ENCODE measurements around the gene HSPA2.

HSPA2 gene

DNA sequence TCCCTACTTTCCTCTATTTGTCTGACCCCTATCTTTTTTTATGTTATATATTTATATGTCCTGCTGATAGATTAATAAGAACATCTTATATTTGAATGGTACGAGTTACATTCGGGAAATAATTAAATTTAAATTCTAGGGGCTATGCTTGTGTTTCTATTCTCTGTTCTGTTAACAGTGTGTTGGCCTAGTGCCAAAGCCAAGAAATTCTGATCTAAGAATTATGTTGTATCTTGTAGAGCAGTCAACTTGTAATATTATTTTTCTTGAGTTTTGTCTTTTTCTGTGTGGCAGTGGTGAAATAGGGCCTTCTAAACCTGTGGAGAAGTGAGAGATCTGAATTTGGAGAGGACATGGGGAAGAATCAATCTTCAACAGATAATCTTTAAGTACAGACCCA, 9.0 kb upstream of the HSPA2 start:
- H3K4me3 ChIP-seq (ENCODE audit: low read depth, low read length) = no peak overlapping the region
- no peak for DNase-seq (ENCODE audit: low read depth)

GRCh38 chr14:64536488-64537245, 3.9 kb upstream of the HSPA2 start:
- DNase-seq (ENCODE audit: low read depth) = peak; percentile 81
- TF ChIP-seq, protein P1, sequence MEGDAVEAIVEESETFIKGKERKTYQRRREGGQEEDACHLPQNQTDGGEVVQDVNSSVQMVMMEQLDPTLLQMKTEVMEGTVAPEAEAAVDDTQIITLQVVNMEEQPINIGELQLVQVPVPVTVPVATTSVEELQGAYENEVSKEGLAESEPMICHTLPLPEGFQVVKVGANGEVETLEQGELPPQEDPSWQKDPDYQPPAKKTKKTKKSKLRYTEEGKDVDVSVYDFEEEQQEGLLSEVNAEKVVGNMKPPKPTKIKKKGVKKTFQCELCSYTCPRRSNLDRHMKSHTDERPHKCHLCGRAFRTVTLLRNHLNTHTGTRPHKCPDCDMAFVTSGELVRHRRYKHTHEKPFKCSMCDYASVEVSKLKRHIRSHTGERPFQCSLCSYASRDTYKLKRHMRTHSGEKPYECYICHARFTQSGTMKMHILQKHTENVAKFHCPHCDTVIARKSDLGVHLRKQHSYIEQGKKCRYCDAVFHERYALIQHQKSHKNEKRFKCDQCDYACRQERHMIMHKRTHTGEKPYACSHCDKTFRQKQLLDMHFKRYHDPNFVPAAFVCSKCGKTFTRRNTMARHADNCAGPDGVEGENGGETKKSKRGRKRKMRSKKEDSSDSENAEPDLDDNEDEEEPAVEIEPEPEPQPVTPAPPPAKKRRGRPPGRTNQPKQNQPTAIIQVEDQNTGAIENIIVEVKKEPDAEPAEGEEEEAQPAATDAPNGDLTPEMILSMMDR (conservative IDR thresholded peaks at IDR 0.05; ENCODE audit: low read depth, low read length) = no peak
- H3K4me3 ChIP-seq (ENCODE audit: low read depth, low read length) = no peak overlapping the region

More for the DNA sequence above, 9.0 kb upstream of the HSPA2 start:
- TF ChIP-seq, protein P1 (conservative IDR thresholded peaks at IDR 0.05; ENCODE audit: low read depth, low read length) = no peak

DNA sequence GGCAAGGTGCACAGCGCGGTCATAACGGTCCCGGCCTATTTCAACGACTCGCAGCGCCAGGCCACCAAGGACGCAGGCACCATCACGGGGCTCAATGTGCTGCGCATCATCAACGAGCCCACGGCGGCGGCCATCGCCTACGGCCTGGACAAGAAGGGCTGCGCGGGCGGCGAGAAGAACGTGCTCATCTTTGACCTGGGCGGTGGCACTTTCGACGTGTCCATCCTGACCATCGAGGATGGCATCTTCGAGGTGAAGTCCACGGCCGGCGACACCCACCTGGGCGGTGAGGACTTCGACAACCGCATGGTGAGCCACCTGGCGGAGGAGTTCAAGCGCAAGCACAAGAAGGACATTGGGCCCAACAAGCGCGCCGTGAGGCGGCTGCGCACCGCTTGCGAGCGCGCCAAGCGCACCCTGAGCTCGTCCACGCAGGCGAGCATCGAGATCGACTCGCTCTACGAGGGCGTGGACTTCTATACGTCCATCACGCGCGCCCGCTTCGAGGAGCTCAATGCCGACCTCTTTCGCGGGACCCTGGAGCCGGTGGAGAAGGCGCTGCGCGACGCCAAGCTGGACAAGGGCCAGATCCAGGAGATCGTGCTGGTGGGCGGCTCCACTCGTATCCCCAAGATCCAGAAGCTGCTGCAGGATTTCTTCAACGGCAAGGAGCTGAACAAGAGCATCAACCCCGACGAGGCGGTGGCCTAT, 875 bp downstream of the HSPA2 start:
- H3K4me3 ChIP-seq (ENCODE audit: low read depth, low read length) = peak overlapping the region; percentile 46
- DNase-seq (ENCODE audit: low read depth) = peak; percentile 21
- TF ChIP-seq, protein P1 (conservative IDR thresholded peaks at IDR 0.05; ENCODE audit: low read depth, low read length) = no peak

- TF ChIP-seq, protein P1 (conservative IDR thresholded peaks at IDR 0.05; ENCODE audit: low read depth, low read length) = no peak
Observed at GRCh38 chr14:64541972-64542835, 1.7 kb downstream of the HSPA2 start.

GRCh38 chr14:64542836-64543201, 2.3 kb downstream of the HSPA2 start:
- no peak for DNase-seq (ENCODE audit: low read depth)
- H3K4me3 ChIP-seq (ENCODE audit: low read depth, low read length) = peak overlapping the region; percentile 46
- TF ChIP-seq, protein P1 (conservative IDR thresholded peaks at IDR 0.05; ENCODE audit: low read depth, low read length) = no peak

More at GRCh38 chr14:64541972-64542835, 1.7 kb downstream of the HSPA2 start:
- DNase-seq (ENCODE audit: low read depth) = no peak
- peak overlapping the region; percentile 46 for H3K4me3 ChIP-seq (ENCODE audit: low read depth, low read length)

DNA sequence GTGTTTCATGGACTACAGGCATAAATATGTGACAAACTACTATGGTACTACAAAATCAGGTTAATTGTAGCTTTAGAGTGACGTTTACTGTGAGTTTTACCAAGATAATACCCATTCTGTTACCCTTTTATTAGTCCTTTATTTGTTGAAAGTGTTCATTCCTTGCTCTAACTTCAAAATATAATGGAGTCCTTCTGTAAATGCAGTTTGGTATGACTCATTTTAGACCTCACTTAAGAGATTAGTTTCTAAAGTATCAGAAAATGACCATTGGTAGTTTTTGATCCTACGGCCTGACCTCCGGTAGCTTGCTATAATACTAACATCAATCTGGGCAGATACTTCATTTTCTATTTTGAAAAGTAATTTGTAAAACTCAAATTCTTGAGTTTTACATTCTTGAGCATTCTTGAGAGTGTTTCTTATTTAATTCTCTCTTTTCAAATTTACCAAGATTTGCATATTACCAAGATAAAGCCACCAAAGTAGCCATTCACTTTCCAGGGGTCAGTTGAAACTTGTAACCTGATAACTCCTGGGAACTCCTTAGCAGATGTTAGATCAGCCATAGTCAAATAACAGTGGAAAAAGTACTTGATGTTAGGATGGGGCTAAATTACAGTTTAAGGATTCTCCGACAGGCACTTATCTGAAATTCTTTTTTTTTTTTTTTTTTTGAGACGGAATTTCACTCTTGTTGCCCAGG, 4.2 kb downstream of the HSPA2 start:
- TF ChIP-seq, protein P1 (conservative IDR thresholded peaks at IDR 0.05; ENCODE audit: low read depth, low read length) = no peak
- H3K4me3 ChIP-seq (ENCODE audit: low read depth, low read length) = no peak overlapping the region
- no peak for DNase-seq (ENCODE audit: low read depth)
